Activated T-helper 2 cell treated with anti-CD3 and anti-CD28 coated beads, Interferon-gamma antibody, Interleukin-2, Interleukin-4, amounts not matched to agents 10 μg/mL and 5 μg/mL and 100 μg/mL, durations not matched to agents 14 hours and 24 hours and 36 hours (primary cell): ENCODE data around the gene CDK2. TPM values are rescaled to one million over a fixed set of nuclear protein-coding genes. Genes with fewer than 3 reads are reported as not detected.
A peak's percentile ranks its signal among the peaks of the same experiment; 100 is the strongest.
"Not testable (repeated sequence)": the region's sequence is repeated elsewhere in the genome, so short reads cannot be mapped to it uniquely, and the experiment has no call there.

ENCODE experiments used
- DNase-seq: peaks from one replicate; pipeline ENCODE4 v3.0.0; 2021; ENCODE audit warnings: low spot score
- H3K27ac Mint-ChIP-seq: one replicate; pipeline ENCODE4 v1.8.0; 2021; ENCODE audit warnings: mixed read lengths
- H3K27me3 Mint-ChIP-seq: one replicate; pipeline ENCODE4 v1.8.0; 2021; ENCODE audit warnings: low read depth, mixed read lengths
- H3K36me3 Mint-ChIP-seq: one replicate; pipeline ENCODE4 v1.8.0; 2021; ENCODE audit warnings: low read depth, mixed read lengths
- H3K4me1 Mint-ChIP-seq: one replicate; pipeline ENCODE4 v1.8.0; 2021; ENCODE audit warnings: low read depth, mixed read lengths
- H3K4me3 Mint-ChIP-seq: one replicate; pipeline ENCODE4 v1.8.0; 2021; ENCODE audit warnings: low read depth, mild to moderate bottlenecking, moderate library complexity, mixed read lengths
- H3K9me3 Mint-ChIP-seq: one replicate; pipeline ENCODE4 v1.8.0; 2021; ENCODE audit warnings: mixed read lengths
- intact Hi-C: fragments of 100-400 bp; cut with micrococcal nuclease; formaldehyde crosslinking; loops from one replicate; pipeline ENCODE4 v1.15.1; 2023
- total RNA-seq: library from RNA; stranded (reverse); gene quantifications from 2 replicates; pipeline ENCODE4 v1.2.3, GENCODE V29; 2022

Gene CDK2
- 116 and 121 TPM in 2 replicates for total RNA-seq

GRCh38 chr12:55966408-55967281 lies at the start of gene CDK2:
CDK2 (plus strand) TSS chr12:55966830; CDS start chr12:55967009, 179 bp downstream.
- intact Hi-C loops, result no loop called here
- peak; percentile 88 for DNase-seq
- H3K4me1 Mint-ChIP-seq, result peaks cover 35% of the 10 kb centered on the region
- H3K36me3 Mint-ChIP-seq, result peaks cover 31% of the 10 kb centered on the region
- peak within 1 kb of the TSS; percentile 88 for H3K27ac Mint-ChIP-seq
- H3K9me3 Mint-ChIP-seq, result no peaks in the 10 kb centered on the region
- no peaks in the 10 kb centered on the region for H3K27me3 Mint-ChIP-seq
- H3K4me3 Mint-ChIP-seq, result peak within 1 kb of the TSS; percentile 99

GRCh38 chr12:55919032-55919431 lies 47.6 kb upstream of the CDK2 start:
- intact Hi-C loops, DNase-seq, H3K4me3 Mint-ChIP-seq, H3K9me3 Mint-ChIP-seq, H3K27me3 Mint-ChIP-seq, H3K27ac Mint-ChIP-seq: not testable (repeated sequence)
- H3K36me3 Mint-ChIP-seq, result peaks cover 57% of the 10 kb centered on the region
- peaks cover 36% of the 10 kb centered on the region for H3K4me1 Mint-ChIP-seq

GRCh38 chr12:55922126-55922525 lies 44.5 kb upstream of the CDK2 start:
- peaks cover 40% of the 10 kb centered on the region for H3K4me1 Mint-ChIP-seq
- DNase-seq, result no peak
- no peaks in the 10 kb centered on the region for H3K9me3 Mint-ChIP-seq
- H3K27me3 Mint-ChIP-seq, result no peaks in the 10 kb centered on the region
- no peak overlapping the region for H3K4me3 Mint-ChIP-seq
- peak overlapping the region; percentile 46 for H3K27ac Mint-ChIP-seq
- peaks cover 58% of the 10 kb centered on the region for H3K36me3 Mint-ChIP-seq
- intact Hi-C loops, result loop anchor here (10.0 kb wide), 1 partner anchor 713 kb away; the partner anchor contains the start of gene BAZ2A

- peaks cover 55% of the 10 kb centered on the region for H3K36me3 Mint-ChIP-seq
- H3K4me1 Mint-ChIP-seq, result peaks cover 44% of the 10 kb centered on the region
- H3K9me3 Mint-ChIP-seq, H3K27ac Mint-ChIP-seq, H3K4me3 Mint-ChIP-seq, H3K27me3 Mint-ChIP-seq, DNase-seq: not testable (repeated sequence)
- intact Hi-C loops, result loop anchor here (10.0 kb wide), 1 partner anchor 711 kb away; the partner anchor contains the start of gene BAZ2A
Measured at GRCh38 chr12:55923648-55924047, 43.0 kb upstream of the CDK2 start.

GRCh38 chr12:55925371-55925770 lies 41.3 kb upstream of the CDK2 start:
- peak overlapping the region; percentile 91 for H3K27ac Mint-ChIP-seq
- H3K9me3 Mint-ChIP-seq, result no peaks in the 10 kb centered on the region
- H3K4me3 Mint-ChIP-seq, result peak overlapping the region; percentile 99
- H3K27me3 Mint-ChIP-seq, result no peaks in the 10 kb centered on the region
- peaks cover 54% of the 10 kb centered on the region for H3K36me3 Mint-ChIP-seq
- intact Hi-C loops, result loop anchor here (10.0 kb wide), 1 partner anchor 709 kb away; the partner anchor contains the start of gene BAZ2A
- peaks cover 56% of the 10 kb centered on the region for H3K4me1 Mint-ChIP-seq
- DNase-seq, result no peak

- Mint-ChIP-seq H3K9me3 (no peaks in the 10 kb centered on the region), H3K4me3 (peak overlapping the region; percentile 99), H3K27ac (peak overlapping the region; percentile 91), H3K4me1 (peaks cover 57% of the 10 kb centered on the region), H3K36me3 (peaks cover 53% of the 10 kb centered on the region), H3K27me3 (no peaks in the 10 kb centered on the region)
- intact Hi-C loops, result loop anchor here (2.0 to 10.0 kb wide), 2 partner anchors 15 to 709 kb away; partner anchors contain the start of gene BAZ2A
- no peak for DNase-seq
Measured at GRCh38 chr12:55925870-55926737, 40.5 kb upstream of the CDK2 start.

- H3K36me3 Mint-ChIP-seq, result peaks cover 51% of the 10 kb centered on the region
- no peaks in the 10 kb centered on the region for H3K27me3 Mint-ChIP-seq
- no peaks in the 10 kb centered on the region for H3K9me3 Mint-ChIP-seq
- peak overlapping the region; percentile 91 for H3K27ac Mint-ChIP-seq
- peak; percentile 88 for DNase-seq
- H3K4me3 Mint-ChIP-seq, result peak overlapping the region; percentile 99
- intact Hi-C loops, result loop anchor here (1.0 to 10.0 kb wide), 5 partner anchors 14 to 708 kb away; partner anchors contain the start of genes BAZ2A, DNAJC14, PA2G4 and SARNP
- peaks cover 53% of the 10 kb centered on the region for H3K4me1 Mint-ChIP-seq
Measured at GRCh38 chr12:55926738-55927587, 39.7 kb upstream of the CDK2 start.

- intact Hi-C loops, result loop anchor here (1.0 to 10.0 kb wide), 6 partner anchors 13 to 707 kb away; partner anchors contain the start of genes BAZ2A, DNAJC14, PA2G4 and SARNP
- H3K27me3 Mint-ChIP-seq, result no peaks in the 10 kb centered on the region
- H3K9me3 Mint-ChIP-seq, result no peaks in the 10 kb centered on the region
- H3K36me3 Mint-ChIP-seq, result peaks cover 48% of the 10 kb centered on the region
- DNase-seq, result peak; percentile 72
- peak within 1 kb of the TSS; percentile 98 for H3K27ac Mint-ChIP-seq
- peak within 1 kb of the TSS; percentile 99 for H3K4me3 Mint-ChIP-seq
- H3K4me1 Mint-ChIP-seq, result peaks cover 50% of the 10 kb centered on the region
Measured at GRCh38 chr12:55927588-55928502, 38.8 kb upstream of the CDK2 start, which contains the start of gene PYM1. PYM1 (minus strand) TSS chr12:55927894; CDS start chr12:55927761, 133 bp downstream.

- peaks cover 49% of the 10 kb centered on the region for H3K36me3 Mint-ChIP-seq
- peak; percentile 86 for DNase-seq
- peaks cover 54% of the 10 kb centered on the region for H3K4me1 Mint-ChIP-seq
- peak overlapping the region; percentile 98 for H3K27ac Mint-ChIP-seq
- H3K27me3 Mint-ChIP-seq, result no peaks in the 10 kb centered on the region
- H3K9me3 Mint-ChIP-seq, result no peaks in the 10 kb centered on the region
- H3K4me3 Mint-ChIP-seq, result peak overlapping the region; percentile 99
- intact Hi-C loops, result loop anchor here (1.0 to 10.0 kb wide), 4 partner anchors 112 to 705 kb away; partner anchors contain the start of genes BAZ2A, RPS26 and ZC3H10
Measured at GRCh38 chr12:55929306-55929791, 37.3 kb upstream of the CDK2 start.

GRCh38 chr12:55930771-55931316 lies 35.8 kb upstream of the CDK2 start, which contains the start of gene DGKA:
DGKA (plus strand) TSS chr12:55931162; CDS start chr12:55936504, 5,342 bp downstream.
- peak within 1 kb of the TSS; percentile 99 for H3K4me3 Mint-ChIP-seq
- intact Hi-C loops, result loop anchor here (1.0 to 5.0 kb wide), 4 partner anchors 9 to 949 kb away; partner anchors contain the start of genes SUOX and TESPA1
- H3K36me3 Mint-ChIP-seq, result peaks cover 43% of the 10 kb centered on the region
- peaks cover 55% of the 10 kb centered on the region for H3K4me1 Mint-ChIP-seq
- H3K27ac Mint-ChIP-seq, result peak within 1 kb of the TSS; percentile 98
- H3K27me3 Mint-ChIP-seq, result no peaks in the 10 kb centered on the region
- H3K9me3 Mint-ChIP-seq, result no peaks in the 10 kb centered on the region
- peak; percentile 71 for DNase-seq
